ENCODE results near the gene ZC3H8. TPM values are rescaled to one million over a fixed set of nuclear protein-coding genes. Genes with fewer than 3 reads are reported as not detected.
"Not testable (repeated sequence)": the region's sequence is repeated elsewhere in the genome, so short reads cannot be mapped to it uniquely, and the experiment has no call there.

The ZC3H8 gene
- 4.0 and 6.3 TPM in 2 replicates for total RNA-seq (2014; rRNA removed; shearing (Covaris generic); ENCODE audit: low replicate concordance)

DNA sequence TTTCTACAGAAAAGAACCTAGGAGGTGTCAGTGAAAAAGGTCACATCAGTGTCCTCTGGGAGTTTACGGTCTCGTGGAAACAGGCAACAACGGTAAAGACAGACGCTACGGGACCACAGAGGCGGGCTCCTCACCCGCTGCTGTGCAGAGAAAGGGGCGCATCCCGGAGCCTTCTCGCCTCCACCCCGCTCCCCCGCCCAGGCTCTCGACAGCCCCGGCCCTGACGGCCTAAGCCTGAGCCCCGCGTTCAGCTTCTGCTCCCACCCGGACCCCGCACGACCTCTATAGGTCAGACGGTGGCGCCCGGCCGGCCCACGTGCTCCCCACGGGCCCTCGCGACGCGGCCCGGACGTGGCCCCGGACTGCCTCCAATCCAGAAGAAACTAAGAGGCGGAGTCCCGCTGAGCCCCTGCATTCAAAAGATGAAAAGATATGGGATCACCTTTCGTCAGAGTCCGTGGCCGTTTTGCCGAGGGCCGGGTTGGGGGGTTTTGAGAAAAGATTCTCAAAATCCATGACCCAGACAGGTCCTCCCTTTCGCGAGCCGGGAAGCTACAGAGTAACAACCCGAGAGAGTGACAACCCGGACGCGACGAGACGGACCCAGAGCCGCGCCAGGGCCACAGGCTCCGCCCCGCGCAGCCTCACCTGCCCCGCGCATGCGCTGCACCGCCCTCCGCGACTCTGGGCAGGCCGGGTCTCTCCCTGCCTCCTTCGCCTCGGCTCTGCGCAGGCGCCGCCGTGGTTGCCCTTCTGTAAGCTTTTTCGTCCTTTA is at the start of gene ZC3H8:
ZC3H8 (minus strand) TSS at position 577 of the 775 bp plus-strand sequence; CDS start at position 516, 61 bp downstream.
- in situ Hi-C loops (cut with HindIII; ENCODE audit: low pct_unique_long_range_greater_than_20kb, low sequenced_read_pairs) = no loop called here
- peak; percentile 88 for DNase-seq (ENCODE audit: low read depth)

DNA sequence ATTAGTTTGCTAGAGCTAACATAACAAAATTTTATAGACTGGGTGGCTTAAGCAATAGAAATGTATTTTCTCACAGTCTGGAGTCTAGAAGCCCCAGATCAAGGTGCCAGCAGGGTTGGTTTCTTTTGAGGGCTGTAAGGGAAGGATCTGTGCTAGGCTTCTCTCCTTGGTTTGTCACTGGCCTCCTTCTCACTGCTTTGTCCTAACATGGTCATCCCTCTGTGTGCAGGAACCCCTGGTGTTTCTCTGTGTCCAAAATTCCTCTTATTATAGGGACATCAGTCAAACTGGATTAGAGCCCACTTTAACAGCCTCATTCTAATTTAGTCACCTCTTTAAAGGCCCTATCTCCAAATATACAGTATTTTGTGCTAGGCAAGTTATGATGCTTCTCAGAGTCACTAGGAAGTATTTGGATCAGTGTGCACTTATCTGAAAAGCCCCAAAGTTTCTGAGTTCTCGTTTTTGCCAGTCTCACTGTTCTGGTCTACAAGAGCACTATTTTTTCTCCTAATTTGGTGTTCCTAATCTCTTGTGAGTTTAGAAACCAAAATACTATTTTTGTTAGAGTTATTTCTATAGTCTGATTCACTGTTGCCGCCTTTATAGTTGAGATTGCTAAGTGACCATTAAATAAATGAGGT is 49.6 kb upstream of the ZC3H8 start:
- no peak for DNase-seq (ENCODE audit: low read depth)
- in situ Hi-C loops (cut with HindIII; ENCODE audit: low pct_unique_long_range_greater_than_20kb, low sequenced_read_pairs) = loop anchor here (5.0 kb wide), 1 partner anchor 33 kb away; no protein-coding TSS in a partner anchor

DNA sequence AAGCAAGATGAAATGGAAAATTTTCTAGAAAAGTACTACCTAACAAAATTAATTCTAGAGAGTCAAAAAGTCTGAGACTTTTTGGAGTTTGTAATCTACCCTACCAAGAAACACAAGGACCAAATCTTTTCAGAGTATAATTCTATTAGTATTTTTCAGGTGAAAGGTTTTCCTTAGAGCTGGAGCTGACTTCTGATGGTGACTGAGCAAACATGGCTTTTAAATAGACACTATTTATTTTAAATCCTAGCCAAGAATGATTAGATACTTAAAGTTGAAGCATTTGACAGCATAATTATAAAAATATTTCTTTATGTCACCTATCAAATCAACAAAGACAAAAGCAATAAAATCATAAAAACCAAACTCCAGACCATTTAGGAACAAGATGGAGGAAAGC is 47.1 kb upstream of the ZC3H8 start:
- no peak for DNase-seq (ENCODE audit: low read depth)
- in situ Hi-C loops (cut with HindIII; ENCODE audit: low pct_unique_long_range_greater_than_20kb, low sequenced_read_pairs) = loop anchor here (5.0 kb wide), 1 partner anchor 35 kb away; no protein-coding TSS in a partner anchor

DNA sequence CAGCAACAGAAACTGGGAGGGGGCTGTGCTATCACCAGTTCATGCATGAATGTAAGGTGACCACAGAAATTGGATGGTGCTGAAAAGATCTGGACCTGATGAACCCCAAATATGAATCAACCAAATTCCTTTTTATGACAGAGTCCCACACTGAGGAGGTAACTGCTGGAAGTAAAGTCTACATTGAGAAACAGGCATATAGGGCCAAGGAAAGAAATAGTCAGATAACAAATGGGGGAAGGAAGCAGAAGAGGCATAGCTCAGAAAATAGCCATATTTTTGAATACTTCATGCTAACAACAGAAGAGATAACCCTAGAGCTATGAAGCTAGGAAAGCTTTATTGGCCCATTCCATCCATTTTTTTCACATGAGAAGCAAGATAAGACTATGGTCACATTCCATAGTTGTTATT is 46.3 kb upstream of the ZC3H8 start:
- DNase-seq (ENCODE audit: low read depth) = no peak
- in situ Hi-C loops (cut with HindIII; ENCODE audit: low pct_unique_long_range_greater_than_20kb, low sequenced_read_pairs) = loop anchor here (5.0 kb wide), 1 partner anchor 36 kb away; no protein-coding TSS in a partner anchor

DNA sequence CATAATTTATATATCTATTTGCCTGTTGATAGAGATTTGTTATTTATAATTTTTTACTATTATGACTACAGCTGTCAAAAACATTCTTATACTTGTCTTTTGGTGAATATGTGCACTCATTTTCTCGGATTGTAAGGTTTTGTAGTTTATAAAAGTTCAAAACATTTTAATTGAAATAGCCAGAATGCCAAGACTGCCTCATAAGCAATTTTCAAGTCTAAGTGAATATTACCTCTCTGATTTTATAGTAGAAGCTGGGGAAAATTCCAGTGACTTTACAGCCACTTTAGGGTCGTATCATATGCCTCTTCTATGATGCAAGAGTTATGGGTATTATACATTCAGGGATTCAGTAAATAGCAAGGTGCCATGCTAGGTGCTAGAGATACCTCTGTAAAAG is 41.6 kb upstream of the ZC3H8 start:
- in situ Hi-C loops (cut with HindIII; ENCODE audit: low pct_unique_long_range_greater_than_20kb, low sequenced_read_pairs) = no loop called here
- no peak for DNase-seq (ENCODE audit: low read depth)

DNA sequence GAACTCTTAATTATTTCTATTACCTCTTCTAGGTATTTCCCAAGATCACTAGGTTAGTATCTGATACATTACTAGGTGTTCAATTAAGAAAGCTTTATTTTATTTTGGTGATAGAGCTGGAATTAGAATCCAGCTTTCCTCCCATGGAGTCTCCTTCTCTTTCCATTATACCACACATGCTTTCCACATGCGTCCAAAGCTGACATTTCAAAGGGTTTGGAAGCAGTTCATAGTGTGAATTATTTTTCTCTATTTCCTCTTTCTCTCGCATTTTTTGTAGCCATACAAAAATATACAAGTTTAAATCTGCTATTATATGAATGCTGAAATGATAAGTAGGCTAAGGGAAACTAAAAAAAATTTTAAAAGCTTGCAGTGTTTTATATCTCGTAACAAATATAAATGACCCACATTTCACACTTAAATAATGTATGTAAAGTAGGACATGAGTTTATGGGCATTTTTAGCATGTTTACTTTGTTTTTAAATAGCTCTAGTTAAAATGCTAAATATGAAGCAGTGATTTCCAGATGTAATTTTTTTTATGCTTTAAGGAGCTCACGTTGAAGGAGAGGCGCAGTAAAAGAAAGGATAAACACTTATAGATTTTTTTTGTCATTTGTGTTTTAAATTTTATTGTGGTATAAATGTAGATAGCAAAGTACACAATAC is 40.7 kb upstream of the ZC3H8 start:
- DNase-seq (ENCODE audit: low read depth) = no peak
- in situ Hi-C loops (cut with HindIII; ENCODE audit: low pct_unique_long_range_greater_than_20kb, low sequenced_read_pairs) = no loop called here

DNA sequence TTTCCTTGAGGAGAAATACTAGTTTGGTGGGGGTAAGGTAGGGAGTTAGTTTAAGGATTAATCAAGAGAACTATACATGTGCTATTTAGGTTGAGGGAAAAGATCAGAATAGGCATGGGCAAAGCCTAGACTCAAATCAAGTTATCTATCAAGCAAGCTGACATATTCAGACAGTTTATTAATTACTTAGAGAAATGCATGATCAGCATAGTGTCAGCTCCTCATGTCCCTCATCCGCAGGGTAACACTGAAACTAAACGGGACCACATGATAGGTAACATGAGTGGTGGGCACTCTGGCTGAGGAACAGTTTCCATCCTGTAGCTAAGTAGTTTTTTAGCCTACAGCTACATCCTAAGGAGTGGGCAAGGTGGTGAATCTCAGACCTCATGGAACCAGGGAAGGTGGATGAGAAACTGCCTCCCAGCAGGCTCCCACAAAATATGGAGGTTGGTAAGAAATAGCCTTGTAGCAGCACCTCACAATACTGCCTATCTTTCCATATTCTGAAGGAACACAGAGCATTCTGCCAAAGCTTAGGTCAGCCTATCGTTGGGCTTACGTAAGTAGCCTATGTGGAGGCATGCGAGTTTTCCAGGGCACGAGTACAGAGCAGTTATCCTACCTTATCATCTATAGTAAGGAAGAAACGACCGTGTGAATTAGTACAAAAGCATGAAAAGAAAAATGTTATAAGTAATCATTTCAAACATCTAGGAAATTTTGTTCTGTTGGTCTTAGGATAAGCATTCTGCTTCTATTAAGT is 39.0 kb upstream of the ZC3H8 start:
- in situ Hi-C loops (cut with HindIII; ENCODE audit: low pct_unique_long_range_greater_than_20kb, low sequenced_read_pairs) = no loop called here
- DNase-seq (ENCODE audit: low read depth) = no peak

DNA sequence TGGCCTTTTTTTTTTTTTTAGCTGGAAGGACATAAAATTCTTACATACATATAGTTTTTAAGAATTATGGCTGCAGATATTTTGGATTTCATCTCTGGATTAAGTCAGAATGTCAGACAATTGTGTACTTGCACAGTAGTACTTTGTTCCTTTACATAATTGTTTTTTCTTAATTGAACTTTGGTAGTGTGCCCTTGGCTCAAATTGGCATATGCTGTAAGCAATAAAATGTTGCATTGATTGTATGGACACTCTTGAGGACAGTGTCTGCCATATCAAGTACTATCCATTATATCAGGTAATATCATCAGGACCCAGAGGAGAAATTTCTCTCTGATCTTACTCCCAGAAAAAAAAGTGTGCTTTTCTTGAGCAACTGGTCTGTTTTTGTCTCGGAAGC is 35.8 kb upstream of the ZC3H8 start:
- in situ Hi-C loops (cut with HindIII; ENCODE audit: low pct_unique_long_range_greater_than_20kb, low sequenced_read_pairs) = no loop called here
- no peak for DNase-seq (ENCODE audit: low read depth)

DNA sequence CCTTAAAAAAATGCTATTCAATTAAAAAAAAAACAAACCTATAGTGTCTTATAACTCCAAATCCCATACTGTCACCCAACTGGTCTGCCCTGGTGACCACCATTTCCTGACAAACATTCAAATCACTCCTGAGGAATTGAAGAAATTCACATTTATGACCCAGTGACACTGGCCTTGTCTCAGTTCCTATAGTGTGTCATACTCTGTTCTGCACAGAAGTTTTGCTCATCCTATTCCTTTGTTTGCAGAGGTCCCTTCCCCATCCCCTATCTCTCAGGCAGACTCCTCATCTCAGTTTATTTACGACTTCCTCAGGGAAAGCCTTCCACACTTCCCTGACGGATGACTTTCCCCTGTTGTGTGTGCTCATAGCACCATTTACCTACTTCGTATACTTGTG is 35.2 kb upstream of the ZC3H8 start:
- in situ Hi-C loops (cut with HindIII; ENCODE audit: low pct_unique_long_range_greater_than_20kb, low sequenced_read_pairs) = no loop called here
- DNase-seq (ENCODE audit: low read depth) = no peak

DNA sequence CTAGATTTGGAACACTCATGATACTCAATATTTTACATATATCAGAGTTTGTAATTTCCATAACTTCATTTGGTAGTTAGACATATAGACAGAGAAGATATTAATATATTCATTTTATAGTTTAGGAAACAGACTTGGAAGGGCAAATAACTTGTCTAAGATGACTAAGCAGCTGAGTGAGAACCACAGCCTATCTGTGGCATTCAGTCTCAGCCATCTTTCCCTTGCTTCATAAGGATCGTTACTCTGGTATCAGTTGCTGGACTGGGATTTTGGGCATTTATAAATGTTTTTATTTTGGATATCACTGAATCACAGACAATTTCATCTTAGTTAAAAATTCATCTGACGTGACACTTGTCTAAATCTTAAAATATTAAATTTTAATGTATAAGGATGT is 28.7 kb upstream of the ZC3H8 start:
- DNase-seq (ENCODE audit: low read depth); in situ Hi-C loops (cut with HindIII; ENCODE audit: low pct_unique_long_range_greater_than_20kb, low sequenced_read_pairs): not testable (repeated sequence)

DNA sequence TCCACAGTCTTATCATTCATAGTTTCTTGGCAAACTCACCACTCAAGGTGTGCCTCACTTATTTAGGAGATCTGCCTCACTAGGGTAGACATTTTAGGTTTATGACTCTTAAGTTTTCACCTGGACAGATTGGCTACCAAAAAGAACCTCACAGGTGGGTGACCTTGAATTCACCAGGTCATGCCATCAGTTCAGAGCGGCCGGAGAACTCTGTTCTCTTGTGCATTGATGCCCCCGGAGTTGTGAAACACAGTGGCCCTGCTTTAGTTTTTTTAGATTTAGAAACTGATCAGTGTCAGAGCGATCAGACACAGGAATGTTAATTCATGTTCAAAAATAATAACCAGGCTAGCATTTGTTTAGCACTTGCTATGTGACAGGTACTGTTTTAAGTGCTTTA is 27.2 kb upstream of the ZC3H8 start:
- DNase-seq (ENCODE audit: low read depth); in situ Hi-C loops (cut with HindIII; ENCODE audit: low pct_unique_long_range_greater_than_20kb, low sequenced_read_pairs): not testable (repeated sequence)

DNA sequence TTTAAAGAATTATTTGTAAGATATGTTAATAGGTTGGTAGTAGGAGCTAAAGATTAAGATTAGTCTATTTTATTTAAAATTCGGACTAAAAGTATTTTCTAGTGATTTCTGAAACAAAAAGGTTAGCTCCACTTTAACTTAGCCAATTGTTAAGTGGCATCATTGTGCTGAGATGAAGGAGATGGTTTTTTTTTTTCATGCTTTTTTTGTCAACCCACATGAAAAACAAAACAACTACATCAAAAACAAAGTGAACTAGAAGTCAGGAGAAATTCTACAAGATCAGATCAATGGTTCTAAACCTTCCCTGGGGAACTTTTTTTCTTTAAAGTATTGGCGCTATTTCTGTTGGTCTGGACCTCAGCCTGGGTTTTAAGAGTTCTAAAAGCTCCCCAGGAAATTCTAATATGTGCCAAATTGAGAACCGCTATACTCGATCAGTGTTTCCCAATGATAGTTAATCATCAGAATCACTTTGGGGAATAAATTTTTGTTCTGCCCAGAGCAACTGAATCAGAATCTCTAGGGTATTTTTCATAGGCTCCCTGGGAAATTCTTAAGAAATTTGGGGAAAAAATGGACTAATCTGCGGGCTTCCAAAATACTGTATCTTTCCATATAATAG is 22.9 kb upstream of the ZC3H8 start:
- DNase-seq (ENCODE audit: low read depth) = no peak
- in situ Hi-C loops (cut with HindIII; ENCODE audit: low pct_unique_long_range_greater_than_20kb, low sequenced_read_pairs) = no loop called here

DNA sequence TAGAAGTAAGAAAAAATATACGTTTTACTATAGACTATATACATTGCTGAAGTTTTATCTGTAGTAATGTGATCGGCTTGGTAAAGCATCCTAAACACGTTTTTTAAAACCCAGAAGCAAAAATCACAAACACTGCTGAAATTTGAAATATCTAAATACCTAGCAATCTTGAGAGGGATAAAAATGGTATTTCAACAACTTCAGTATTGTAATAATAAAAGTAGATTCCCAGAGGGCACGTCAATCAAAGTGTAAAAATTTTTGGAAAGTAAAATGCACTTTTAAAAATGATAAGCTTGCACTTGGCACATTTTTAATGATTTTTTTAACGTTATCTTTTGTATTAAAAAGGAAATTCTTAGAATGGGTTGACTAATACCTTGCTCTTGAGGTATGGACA is 22.1 kb upstream of the ZC3H8 start:
- no peak for DNase-seq (ENCODE audit: low read depth)
- in situ Hi-C loops (cut with HindIII; ENCODE audit: low pct_unique_long_range_greater_than_20kb, low sequenced_read_pairs) = no loop called here

DNA sequence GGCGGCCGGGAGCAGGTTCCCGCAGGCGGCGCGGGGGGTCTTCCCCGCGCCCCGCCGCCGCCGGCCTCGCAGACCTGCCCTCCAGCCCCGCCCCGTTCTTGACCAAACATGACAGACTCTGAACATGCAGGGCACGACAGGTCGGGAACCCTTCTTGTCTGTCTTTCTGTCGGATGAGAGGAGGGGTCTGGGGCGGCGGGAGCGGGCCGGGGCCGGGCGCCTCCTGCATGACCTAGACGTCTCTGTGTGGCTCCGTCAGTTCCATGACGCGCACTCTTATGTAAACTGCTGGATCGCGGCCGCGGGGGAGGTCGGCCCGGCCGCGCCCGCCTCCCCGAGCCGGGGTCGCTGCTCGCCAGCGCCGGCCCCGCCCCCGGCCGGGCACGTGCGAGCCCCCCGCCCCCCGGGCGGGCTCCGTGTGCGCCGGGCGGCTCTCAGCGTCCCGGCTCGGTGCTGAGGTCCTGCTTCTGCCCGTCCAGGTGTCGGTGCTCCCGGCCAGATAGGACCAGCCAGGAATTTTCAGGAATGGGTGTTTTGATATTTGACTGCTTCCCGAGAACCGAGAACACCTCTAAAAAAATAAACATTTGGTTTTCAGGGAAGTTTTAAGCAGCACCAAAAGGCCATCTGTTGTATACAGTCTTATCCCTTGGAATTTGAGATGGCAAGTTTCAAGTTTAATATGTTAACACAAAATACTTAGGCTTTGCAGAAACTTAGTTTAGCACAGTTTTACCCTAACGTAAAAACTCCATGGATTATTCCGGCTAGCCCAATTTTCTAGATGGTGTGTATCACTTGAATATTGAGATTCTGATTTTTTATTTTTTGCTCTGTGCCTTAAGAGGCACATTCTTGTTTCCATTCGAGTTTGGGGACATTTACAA is 21.3 kb upstream of the ZC3H8 start:
- peak; percentile 80 for DNase-seq (ENCODE audit: low read depth)
- in situ Hi-C loops (cut with HindIII; ENCODE audit: low pct_unique_long_range_greater_than_20kb, low sequenced_read_pairs) = no loop called here

DNA sequence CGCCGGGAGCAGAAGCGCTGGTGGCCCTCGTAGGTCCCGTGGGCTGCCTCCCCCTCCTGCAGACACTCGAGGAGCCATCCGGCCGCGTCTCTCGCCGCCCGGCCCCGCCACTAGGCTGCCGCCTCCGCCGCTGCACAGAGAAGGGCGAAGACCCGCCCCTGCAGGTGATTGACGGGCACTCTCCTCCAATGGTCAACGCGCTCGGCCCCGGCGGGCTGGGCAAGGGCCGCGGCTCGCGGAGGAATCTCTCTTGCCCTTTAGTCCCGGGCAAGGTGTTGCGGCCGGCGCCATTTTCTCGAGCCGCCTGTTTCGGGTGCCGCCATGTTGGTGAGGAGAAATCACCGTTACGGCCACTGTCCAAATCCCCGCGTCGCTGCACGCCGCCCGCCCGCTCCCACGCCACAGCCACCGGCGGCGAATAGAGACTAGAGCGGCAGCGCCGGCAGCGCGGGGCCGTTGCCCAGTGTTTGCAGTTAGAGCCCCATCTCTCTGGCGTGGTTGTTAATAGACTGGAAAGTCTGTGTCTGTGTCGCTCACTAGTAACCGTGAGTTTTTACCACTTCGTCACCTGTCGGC is 20.6 kb upstream of the ZC3H8 start, which contains the start of gene ZC3H6:
ZC3H6 (plus strand) TSS at position 287 of the 576 bp plus-strand sequence. CDS start 398 bp downstream, outside the sequence.
- DNase-seq (ENCODE audit: low read depth) = peak; percentile 97
- in situ Hi-C loops (cut with HindIII; ENCODE audit: low pct_unique_long_range_greater_than_20kb, low sequenced_read_pairs) = no loop called here

DNA sequence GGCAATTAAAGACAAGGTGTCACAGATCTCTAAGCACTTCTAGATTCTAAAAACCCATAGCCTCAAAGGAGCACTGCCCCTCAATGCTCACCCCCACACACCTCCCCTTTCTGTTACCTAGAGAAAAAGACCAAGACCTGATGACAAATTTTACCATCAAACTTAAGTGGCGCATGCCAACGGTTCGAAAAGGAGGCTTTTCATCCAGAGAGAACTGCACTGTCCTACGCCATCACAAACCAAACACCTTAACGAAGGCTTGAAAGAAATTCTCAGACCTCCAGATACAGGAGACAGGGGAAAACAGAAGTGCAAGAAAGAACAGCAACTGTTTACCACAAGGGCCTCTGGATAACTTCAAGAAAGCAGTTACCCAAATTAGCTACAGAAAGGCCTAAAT is 18.5 kb upstream of the ZC3H8 start:
- in situ Hi-C loops (cut with HindIII; ENCODE audit: low pct_unique_long_range_greater_than_20kb, low sequenced_read_pairs) = no loop called here
- DNase-seq (ENCODE audit: low read depth) = no peak

DNA sequence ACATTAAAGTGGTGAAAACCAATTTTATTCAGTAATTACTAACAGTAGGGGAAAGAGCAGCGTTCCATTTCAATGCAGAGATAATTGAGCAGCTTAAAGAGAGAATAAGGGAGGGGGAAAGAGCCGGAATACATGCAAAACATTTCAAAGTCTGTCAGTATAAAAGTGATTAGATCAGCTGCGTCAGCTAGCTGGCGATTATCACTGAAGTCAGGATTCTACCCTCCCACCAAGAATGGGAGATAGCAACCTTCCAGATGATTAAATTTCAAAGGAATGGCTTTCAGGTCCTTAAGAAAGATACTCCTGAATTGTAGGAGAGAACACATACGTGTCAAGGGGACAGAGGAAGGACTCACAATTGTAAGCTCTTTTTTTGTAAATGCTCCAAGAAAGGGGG is 17.8 kb upstream of the ZC3H8 start:
- no peak for DNase-seq (ENCODE audit: low read depth)
- in situ Hi-C loops (cut with HindIII; ENCODE audit: low pct_unique_long_range_greater_than_20kb, low sequenced_read_pairs) = no loop called here
